GM12878 (cell line): Measurements from ENCODE around the gene MGMT.

ENCODE experiments used
- CREM ChIP-seq: IDR thresholded peaks from 2 replicates; pipeline ENCODE4 v1.6.1; 2014; ENCODE audit warnings: antibody characterized with exemption, low read depth
- CTCF ChIP-seq, 3 experiments: IDR thresholded peaks in 2 of 3; conservative IDR thresholded peaks in 1 of 3; 2 replicates each; pipeline ENCODE4 v1.5.1; 2011; ENCODE audit warnings: low read depth in 3 of 3, low read length in 3 of 3, mild to moderate bottlenecking in 3 of 3, control low read depth in 2 of 3, moderate library complexity in 2 of 3, inconsistent platforms in 1 of 3, mixed read lengths in 1 of 3; ENCODE audit not compliant: control insufficient read depth in 2 of 3, insufficient read depth in 1 of 3; ENCODE audit errors: extremely low read depth in 1 of 3
- EZH2 ChIP-seq: IDR thresholded peaks from 2 replicates; pipeline ENCODE4 v1.6.1; 2012; ENCODE audit warnings: low read depth, mild to moderate bottlenecking, control low read depth, inconsistent platforms, low read length, borderline replicate concordance; ENCODE audit not compliant: control insufficient read depth
- PAX5 ChIP-seq: IDR thresholded peaks from 2 replicates; pipeline ENCODE4 v1.6.1; 2011; ENCODE audit warnings: low read depth, low read length, borderline replicate concordance
- POLR2A ChIP-seq: IDR thresholded peaks from 2 replicates; pipeline ENCODE4 v1.6.1; 2011; ENCODE audit warnings: low read depth, mild to moderate bottlenecking, low read length
- TF ChIP-seq, protein P1 (sequence below): IDR thresholded peaks from 2 replicates; pipeline ENCODE4 v1.6.1; 2012; ENCODE audit warnings: low read depth, low read length, improper control_type of control experiment

DNA sequence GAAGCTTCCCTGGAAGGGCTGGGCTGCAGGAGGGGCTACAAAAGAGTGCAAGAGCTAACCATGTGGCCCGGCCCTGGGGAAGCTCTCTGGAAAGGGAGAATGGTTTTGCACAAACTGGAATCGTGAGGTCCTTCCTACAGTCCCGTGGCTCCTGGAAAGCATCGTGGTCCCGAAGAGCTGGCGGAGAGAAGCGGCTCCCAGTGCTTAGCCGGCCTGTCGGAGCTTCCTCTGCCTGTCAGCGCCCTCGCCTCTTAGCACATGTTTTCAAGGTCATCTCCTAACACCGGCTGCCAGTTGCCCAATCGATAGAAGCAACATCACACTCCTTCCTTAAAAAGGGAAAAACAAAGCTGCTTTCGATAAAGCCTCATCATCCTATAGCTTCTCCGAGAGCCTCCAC lies 42.1 kb upstream of the MGMT start:
- TF ChIP-seq PAX5 (no peak), CTCF (IDR thresholded peaks at IDR 0.05 in 2 of 3, conservative IDR thresholded peaks at IDR 0.05 in 1 of 3; ENCODE audit: control insufficient read depth in 2 of 3, extremely low read depth in 1 of 3, insufficient read depth in 1 of 3, low read depth in 3 of 3, low read length in 3 of 3) (no peak), CREM (no peak), POLR2A (no peak), EZH2 (no peak)
- TF ChIP-seq, protein P1, sequence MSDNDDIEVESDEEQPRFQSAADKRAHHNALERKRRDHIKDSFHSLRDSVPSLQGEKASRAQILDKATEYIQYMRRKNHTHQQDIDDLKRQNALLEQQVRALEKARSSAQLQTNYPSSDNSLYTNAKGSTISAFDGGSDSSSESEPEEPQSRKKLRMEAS: no peak
